Measurements from ENCODE around the gene RNF138. TPM values are rescaled to one million over a fixed set of nuclear protein-coding genes. Genes with fewer than 3 reads are reported as not detected.

Gene RNF138
- total and polyA plus RNA-seq, 2 of the 13 experiments (the other 11 are each of a cell fraction or from before 2014, with no cell fraction given) = 14.6 to 33.6 TPM

DNA sequence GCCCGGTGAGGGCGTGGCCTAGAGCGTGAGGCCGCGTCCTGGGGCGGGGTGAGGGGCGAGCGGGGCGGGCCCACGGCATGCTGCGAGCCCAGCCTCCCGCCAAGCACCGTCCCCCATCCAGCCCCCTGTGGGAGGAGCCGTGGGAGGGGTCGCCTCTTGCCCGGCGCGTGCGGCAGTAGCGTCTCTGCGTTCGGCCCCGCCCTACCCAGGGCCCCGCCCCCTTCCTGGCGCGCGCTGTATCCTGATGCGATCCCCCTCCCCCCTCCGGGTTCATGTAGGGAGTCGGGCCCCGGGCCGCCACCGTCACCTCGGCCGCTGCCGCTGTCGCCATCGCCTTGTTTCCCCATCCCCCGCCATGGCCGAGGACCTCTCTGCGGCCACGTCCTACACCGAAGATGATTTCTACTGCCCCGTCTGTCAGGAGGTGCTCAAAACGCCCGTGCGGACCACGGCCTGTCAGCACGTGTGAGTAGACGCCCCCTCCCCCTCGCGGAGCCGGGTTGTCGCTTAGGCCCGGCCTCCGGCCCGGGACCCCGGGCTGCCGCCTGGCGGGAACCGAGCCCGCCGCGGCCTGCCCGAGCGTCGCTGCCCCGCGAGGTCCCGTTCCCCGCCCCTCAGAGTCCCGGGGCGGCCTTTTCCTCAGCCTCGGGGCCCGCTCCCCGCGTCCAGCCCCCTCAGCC is 888 bp downstream of the RNF138 start (continued):
- no peak for TF ChIP-seq JUNB (CRISPR knock-in tag; IDR thresholded peaks at IDR 0.05; ENCODE audit: borderline replicate concordance)
- TF ChIP-seq ZBTB2 (CRISPR knock-in tag; IDR thresholded peaks at IDR 0.05; ENCODE audit: low read depth) = peak; percentile 23; the same call in 1 of the 2 replicates
- peak; percentile 40; the same call in 1 of the 2 replicates for TF ChIP-seq GABPB1 (CRISPR knock-in tag; IDR thresholded peaks at IDR 0.05)
- no peak for TF ChIP-seq ZHX2 (IDR thresholded peaks at IDR 0.05; ENCODE audit: low read depth)
- no peak for TF ChIP-seq ZHX2 (CRISPR knock-in tag; IDR thresholded peaks at IDR 0.05; ENCODE audit: borderline replicate concordance)
- no peak for TF ChIP-seq PTBP1 (IDR thresholded peaks at IDR 0.05; ENCODE audit: low read depth, low read length, poor library complexity, severe bottlenecking)
- TF ChIP-seq RBFOX2 (IDR thresholded peaks at IDR 0.05; ENCODE audit: low read depth, low read length) = peak; percentile 64
- TF ChIP-seq ZNF558 (CRISPR knock-in tag; IDR thresholded peaks at IDR 0.05; ENCODE audit: borderline replicate concordance) = no peak
- no peak; the same call in 1 of the 2 replicates for TF ChIP-seq ZNF790 (CRISPR knock-in tag; IDR thresholded peaks at IDR 0.05; ENCODE audit: borderline replicate concordance)
- TF ChIP-seq, protein P1, sequence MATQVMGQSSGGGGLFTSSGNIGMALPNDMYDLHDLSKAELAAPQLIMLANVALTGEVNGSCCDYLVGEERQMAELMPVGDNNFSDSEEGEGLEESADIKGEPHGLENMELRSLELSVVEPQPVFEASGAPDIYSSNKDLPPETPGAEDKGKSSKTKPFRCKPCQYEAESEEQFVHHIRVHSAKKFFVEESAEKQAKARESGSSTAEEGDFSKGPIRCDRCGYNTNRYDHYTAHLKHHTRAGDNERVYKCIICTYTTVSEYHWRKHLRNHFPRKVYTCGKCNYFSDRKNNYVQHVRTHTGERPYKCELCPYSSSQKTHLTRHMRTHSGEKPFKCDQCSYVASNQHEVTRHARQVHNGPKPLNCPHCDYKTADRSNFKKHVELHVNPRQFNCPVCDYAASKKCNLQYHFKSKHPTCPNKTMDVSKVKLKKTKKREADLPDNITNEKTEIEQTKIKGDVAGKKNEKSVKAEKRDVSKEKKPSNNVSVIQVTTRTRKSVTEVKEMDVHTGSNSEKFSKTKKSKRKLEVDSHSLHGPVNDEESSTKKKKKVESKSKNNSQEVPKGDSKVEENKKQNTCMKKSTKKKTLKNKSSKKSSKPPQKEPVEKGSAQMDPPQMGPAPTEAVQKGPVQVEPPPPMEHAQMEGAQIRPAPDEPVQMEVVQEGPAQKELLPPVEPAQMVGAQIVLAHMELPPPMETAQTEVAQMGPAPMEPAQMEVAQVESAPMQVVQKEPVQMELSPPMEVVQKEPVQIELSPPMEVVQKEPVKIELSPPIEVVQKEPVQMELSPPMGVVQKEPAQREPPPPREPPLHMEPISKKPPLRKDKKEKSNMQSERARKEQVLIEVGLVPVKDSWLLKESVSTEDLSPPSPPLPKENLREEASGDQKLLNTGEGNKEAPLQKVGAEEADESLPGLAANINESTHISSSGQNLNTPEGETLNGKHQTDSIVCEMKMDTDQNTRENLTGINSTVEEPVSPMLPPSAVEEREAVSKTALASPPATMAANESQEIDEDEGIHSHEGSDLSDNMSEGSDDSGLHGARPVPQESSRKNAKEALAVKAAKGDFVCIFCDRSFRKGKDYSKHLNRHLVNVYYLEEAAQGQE (IDR thresholded peaks at IDR 0.05; ENCODE audit: borderline replicate concordance in 1 of 2, low read depth in 1 of 2, low read length in 2 of 2) = 0 out of 4 replicates have a peak, but pooled peaks of 1 of the 2 experiments have one; percentile 17
- TF ChIP-seq E2F1 (CRISPR knock-in tag; IDR thresholded peaks at IDR 0.05) = peak; percentile 56
- peak; percentile 18; the same call in 1 of the 2 replicates for TF ChIP-seq FOXA3 (CRISPR knock-in tag; IDR thresholded peaks at IDR 0.05)
- no peak for TF ChIP-seq HNF4G (IDR thresholded peaks at IDR 0.05; ENCODE audit: borderline replicate concordance, low read depth, low read length)
- peak; percentile 16; the same call in 1 of the 2 replicates for TF ChIP-seq HNF4G (CRISPR knock-in tag; IDR thresholded peaks at IDR 0.05; ENCODE audit: borderline replicate concordance, low read depth)
